AG04450 (cell line): ENCODE data around the gene PBX1. TPM values are rescaled to one million over a fixed set of nuclear protein-coding genes. Genes with fewer than 3 reads are reported as not detected.

ENCODE experiments used
- CTCF ChIA-PET: fragments of 300-600, 350-600 bp; formaldehyde crosslinking; extraction: SDS; loops from one replicate; lab custom pipeline; 2022; ENCODE audit warnings: antibody characterized with exemption, inconsistent platforms; lab: Charles Lee
- POLR2A ChIA-PET: fragments of 350-600 bp; formaldehyde crosslinking; extraction: SDS; loops from one replicate; lab custom pipeline; 2021; ENCODE audit warnings: antibody characterized with exemption, inconsistent platforms; lab: Yijun Ruan, JAX
- DNase-seq: peaks from one replicate; pipeline ENCODE4 v3.0.0-alpha.2; 2011; ENCODE audit warnings: low read depth, low spot score
- H3K27ac ChIP-seq: one replicate; pipeline ENCODE4 v1.5.1; 2012; ENCODE audit warnings: low read depth, low read length, control low read depth
- H3K27me3 ChIP-seq: one replicate; pipeline ENCODE4 v1.6.0; 2012; ENCODE audit warnings: low read length; ENCODE audit not compliant: control insufficient read depth, insufficient read depth
- H3K4me3 ChIP-seq: 2 replicates; pipeline ENCODE4 v1.5.1; 2011; ENCODE audit warnings: mild to moderate bottlenecking, low read depth, low read length, control low read depth
- H3K9me3 ChIP-seq: 2 replicates; pipeline ENCODE4 v1.5.1; 2012; ENCODE audit warnings: low read length; ENCODE audit not compliant: control insufficient read depth, insufficient read depth
- polyA plus RNA-seq: library from polyadenylated mRNA; depleted of rRNA; stranded (reverse); fragments of >200 nt; gene quantifications from 2 replicates; pipeline ENCODE4 v1.2.3, GENCODE V29; 2011
- TF ChIP-seq, protein P1 (sequence below): IDR thresholded peaks from 2 replicates; pipeline ENCODE4 v1.5.1; 2011; ENCODE audit warnings: low read depth, low read length, control low read depth, inconsistent platforms

The PBX1 gene
- polyA plus RNA-seq, 1 experiment, result 49.9 TPM

DNA sequence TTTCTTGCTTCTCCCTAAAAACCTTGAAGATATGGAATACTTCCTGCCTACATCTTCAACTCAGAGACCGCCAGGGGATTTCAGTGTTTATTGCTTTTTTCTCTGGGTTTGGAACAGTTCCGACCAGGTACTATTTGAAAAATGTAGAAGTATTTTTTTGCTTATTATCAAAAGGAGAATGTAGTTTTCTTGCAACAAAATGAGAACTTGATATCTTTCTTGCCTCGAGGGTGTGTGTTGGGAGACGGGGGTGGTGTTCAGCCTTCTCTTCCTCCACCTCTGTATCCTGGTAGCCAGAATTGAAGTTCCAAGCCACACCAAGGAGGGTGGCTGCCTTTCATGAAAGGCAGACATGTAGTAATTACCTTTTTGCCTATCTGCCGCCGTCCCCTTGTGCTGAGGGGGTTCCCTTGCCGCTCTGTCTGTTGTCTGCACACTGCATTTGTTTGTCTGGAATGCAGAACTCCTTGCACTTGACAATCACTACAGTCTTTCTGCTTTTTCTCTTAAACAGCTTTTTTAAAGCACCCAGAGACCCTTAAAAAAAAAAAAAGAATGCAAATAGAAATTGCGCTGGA lies 212.1 kb downstream of the PBX1 start:
- ChIA-PET CTCF (interaction anchor here (0.6 to 1.7 kb wide), 4 partner anchors 13 to 212 kb away, joined by 3 to 5 read pairs (median 4); partner anchors contain the start of gene PBX1), POLR2A (interaction anchor here (0.7 to 1.5 kb wide), 6 partner anchors 17 to 212 kb away, joined by 3 to 8 read pairs (median 4); partner anchors contain the start of gene PBX1)
- DNase-seq, result no peak

DNA sequence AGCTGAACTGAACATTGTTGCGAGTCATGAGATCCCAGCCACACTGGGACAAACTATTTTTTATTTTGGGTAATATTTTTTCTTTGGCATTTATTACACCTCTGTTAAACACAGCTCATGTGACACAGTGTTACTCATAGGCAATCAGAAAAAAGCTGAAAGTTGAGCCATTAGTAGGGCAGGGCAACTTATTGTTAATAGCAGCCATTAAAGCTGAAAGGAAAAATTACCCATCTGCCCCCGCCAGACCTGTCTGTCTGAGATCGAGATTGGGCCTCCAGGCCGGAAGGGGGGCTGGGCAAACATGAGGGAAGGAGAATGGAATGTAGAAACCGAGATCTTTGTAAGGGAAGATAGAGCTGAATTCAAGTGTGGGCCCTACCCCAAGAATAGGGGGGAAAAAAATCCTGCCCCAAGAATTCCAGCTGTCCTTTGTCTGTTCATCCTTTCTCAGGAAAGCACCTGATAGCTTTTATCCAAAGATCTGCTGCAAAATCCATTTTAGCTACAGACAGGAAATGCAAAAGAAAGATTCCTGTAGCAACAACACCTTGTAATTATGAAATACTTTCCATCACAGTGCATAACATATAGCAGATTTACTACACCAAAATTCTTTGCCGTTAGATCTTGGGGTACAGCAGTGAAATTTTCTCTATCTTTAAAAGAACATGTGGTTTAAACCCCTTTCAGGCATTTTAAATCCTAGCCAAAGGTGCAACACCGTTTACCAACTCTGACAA lies 212.8 kb downstream of the PBX1 start:
- no peaks in the 10 kb centered on the region for H3K27me3 ChIP-seq
- peak overlapping the region; percentile 82 for H3K27ac ChIP-seq
- no peak overlapping the region for H3K4me3 ChIP-seq
- CTCF ChIA-PET, result interaction anchor here (1.1 to 1.7 kb wide), 3 partner anchors 12 to 147 kb away, joined by 3 to 5 read pairs (median 4); no protein-coding TSS in a partner anchor
- POLR2A ChIA-PET, result interaction anchor here (0.7 to 1.5 kb wide), 7 partner anchors 9 to 213 kb away, joined by 3 to 8 read pairs (median 4); partner anchors contain the start of gene PBX1
- TF ChIP-seq, protein P1, sequence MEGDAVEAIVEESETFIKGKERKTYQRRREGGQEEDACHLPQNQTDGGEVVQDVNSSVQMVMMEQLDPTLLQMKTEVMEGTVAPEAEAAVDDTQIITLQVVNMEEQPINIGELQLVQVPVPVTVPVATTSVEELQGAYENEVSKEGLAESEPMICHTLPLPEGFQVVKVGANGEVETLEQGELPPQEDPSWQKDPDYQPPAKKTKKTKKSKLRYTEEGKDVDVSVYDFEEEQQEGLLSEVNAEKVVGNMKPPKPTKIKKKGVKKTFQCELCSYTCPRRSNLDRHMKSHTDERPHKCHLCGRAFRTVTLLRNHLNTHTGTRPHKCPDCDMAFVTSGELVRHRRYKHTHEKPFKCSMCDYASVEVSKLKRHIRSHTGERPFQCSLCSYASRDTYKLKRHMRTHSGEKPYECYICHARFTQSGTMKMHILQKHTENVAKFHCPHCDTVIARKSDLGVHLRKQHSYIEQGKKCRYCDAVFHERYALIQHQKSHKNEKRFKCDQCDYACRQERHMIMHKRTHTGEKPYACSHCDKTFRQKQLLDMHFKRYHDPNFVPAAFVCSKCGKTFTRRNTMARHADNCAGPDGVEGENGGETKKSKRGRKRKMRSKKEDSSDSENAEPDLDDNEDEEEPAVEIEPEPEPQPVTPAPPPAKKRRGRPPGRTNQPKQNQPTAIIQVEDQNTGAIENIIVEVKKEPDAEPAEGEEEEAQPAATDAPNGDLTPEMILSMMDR, result no peak
- no peak for DNase-seq
- H3K9me3 ChIP-seq, result no peaks in the 10 kb centered on the region

More for the DNA sequence above, 212.1 kb downstream of the PBX1 start:
- Histone ChIP-seq H3K27ac (peak overlapping the region; percentile 82), H3K9me3 (no peaks in the 10 kb centered on the region), H3K27me3 (no peaks in the 10 kb centered on the region), H3K4me3 (no peak overlapping the region)
- TF ChIP-seq, protein P1, result peak; percentile 16; the same call in 1 of the 2 replicates

DNA sequence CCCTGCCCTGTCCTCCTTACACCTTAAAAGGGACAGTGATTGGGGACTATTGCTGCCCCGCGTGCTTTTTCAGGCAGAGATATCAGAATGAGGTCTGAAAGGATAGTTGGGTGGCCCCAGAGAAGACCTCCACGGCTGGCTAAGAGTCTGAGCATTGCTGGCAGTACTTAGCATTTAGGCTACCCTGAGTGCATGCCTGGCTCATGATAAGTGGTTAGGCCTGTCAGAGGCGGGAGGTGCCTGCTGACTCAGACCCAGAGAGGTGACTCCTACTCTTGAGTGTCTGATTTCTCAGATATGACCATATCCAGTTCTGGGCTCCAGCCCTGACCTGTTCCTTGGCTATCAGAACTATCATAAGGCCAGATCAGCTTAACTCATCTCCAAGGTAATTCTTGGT lies 213.7 kb downstream of the PBX1 start:
- Histone ChIP-seq H3K9me3 (no peaks in the 10 kb centered on the region), H3K27ac (peak overlapping the region; percentile 69), H3K4me3 (no peak overlapping the region), H3K27me3 (no peaks in the 10 kb centered on the region)
- ChIA-PET CTCF (interaction anchor here (0.8 to 8.1 kb wide), 3 partner anchors 12 to 20 kb away, joined by 3 to 50 read pairs (median 3); no protein-coding TSS in a partner anchor), POLR2A (no interaction called here)
- TF ChIP-seq, protein P1, result no peak
- peak; percentile 74 for DNase-seq

DNA sequence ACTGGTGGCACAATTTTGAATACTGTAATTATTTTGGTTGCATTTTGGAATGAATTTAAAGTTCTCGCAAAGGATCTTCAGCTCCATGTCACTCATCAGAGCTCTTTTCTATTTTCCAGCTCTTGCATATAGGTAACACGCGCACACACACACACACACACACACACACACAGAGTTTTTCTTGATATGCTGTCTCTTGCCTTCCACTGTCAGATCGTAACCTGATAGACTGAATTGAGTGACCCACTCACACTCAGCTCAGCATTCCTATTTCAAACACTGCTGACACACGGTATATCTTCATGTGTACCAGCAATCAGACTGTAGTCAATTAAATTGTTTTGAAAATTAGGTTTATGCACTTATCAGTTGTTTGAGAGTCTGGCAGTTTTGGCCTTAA lies 214.1 kb downstream of the PBX1 start:
- Histone ChIP-seq H3K4me3 (no peak overlapping the region), H3K27me3 (no peaks in the 10 kb centered on the region), H3K27ac (no peak overlapping the region), H3K9me3 (no peaks in the 10 kb centered on the region)
- CTCF ChIA-PET, result interaction anchor here (0.8 to 8.1 kb wide), 3 partner anchors 11 to 21 kb away, joined by 3 to 50 read pairs (median 3); no protein-coding TSS in a partner anchor
- TF ChIP-seq, protein P1, result no peak
- POLR2A ChIA-PET, result no interaction called here
- no peak for DNase-seq
